HUDEP-2 (cell line): ENCODE data around the gene RALY.

Source experiments
- DNase-seq, 76 experiments: peaks; one replicate each; lab custom pipeline; 2025; ENCODE audit not compliant: unreplicated experiment in 76 of 76; lab: John Stamatoyannopoulos, UW

The RALY gene

GRCh38 chr20:33993576-33994221 is at the start of gene RALY:
TSS of gene RALY (plus strand) at chr20:33993911. CDS start at chr20:34072075, 78,164 bp downstream.
- DNase-seq: peak in 73 of 76 experiments; percentile 44 to 99 (median 93)

GRCh38 chr20:33944914-33945313 is 48.8 kb upstream of the RALY start:
- no peak for DNase-seq

- DNase-seq: no peak
These were observed 48.2 kb upstream of the RALY start for GRCh38 chr20:33945391-33946081.

DNA sequence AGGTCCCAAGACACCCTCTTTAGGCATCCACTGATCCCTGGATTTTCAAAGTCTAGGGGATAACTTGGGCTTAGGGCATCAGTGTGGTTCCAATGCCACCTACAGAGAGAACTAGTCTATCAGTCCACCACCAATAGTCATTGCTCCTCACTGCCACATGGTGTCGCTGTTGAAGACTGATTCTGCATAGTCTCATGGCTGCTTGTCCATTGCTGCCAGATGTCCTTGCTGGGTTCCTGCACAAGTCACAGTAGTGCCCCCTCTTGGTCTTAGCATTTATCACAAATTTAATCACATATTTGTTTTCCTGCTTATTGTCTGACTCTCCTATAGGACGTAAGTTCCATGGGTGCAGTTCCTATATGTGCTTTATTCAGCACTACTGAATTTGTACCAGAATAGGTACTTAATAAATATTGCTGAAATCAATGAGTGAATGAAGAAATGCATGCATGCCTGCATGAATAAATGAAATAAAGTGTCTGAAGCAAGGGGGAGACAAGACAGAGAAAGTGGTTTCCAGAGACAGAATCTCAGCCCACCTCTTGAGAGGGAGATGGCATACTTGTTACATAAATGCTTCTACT is 45.9 kb upstream of the RALY start:
- DNase-seq: peak in 67 of 76 experiments; percentile 2 to 77 (median 39)

GRCh38 chr20:33948480-33948879 is 45.2 kb upstream of the RALY start:
- no peak for DNase-seq

GRCh38 chr20:33951171-33951570 is 42.5 kb upstream of the RALY start:
- no peak for DNase-seq

DNA sequence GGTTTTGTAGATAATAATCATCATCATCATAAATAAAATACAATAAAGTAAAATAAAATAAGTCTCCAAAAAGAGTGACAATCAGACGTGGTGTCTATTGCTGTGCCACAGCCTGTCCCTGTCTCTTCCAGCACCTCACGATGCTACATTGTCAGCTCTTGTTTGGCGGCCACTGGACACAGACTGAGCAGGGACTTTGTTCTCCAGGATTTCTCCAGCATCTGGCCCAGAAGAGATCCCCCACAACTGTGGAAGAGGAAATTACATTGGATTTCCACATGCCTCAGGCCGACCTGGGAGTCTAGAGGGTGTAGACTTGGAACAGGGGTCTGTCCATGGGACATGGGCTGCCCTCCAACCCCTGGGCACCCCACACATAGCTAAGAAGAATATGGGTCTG is 39.2 kb upstream of the RALY start:
- no peak for DNase-seq

GRCh38 chr20:33963751-33964150 is 30.0 kb upstream of the RALY start:
- DNase-seq: no peak

DNA sequence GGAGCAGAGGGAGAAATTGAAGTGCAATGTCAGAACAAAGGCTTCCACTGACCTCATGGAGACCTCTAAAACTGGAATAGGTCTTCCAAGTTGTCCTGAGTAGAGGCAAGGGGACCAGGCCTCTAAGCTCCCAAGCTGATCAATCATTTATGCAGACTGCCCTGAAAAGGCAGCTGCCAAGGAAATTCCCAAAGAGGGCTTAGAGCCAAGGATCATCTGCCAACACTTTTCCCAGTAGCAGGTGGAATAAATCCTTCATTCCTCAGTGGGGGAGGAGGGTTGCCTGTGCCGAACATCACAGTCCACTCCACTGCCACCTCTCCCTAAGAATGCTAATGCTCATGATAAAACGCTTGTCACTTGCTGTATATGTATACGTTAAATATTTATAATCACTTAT is 29.3 kb upstream of the RALY start:
- no peak for DNase-seq

GRCh38 chr20:33967126-33967525 is 26.6 kb upstream of the RALY start:
- no peak for DNase-seq

GRCh38 chr20:33969563-33969962 is 24.1 kb upstream of the RALY start:
- no peak for DNase-seq

- no peak for DNase-seq
These were observed 23.5 kb upstream of the RALY start for GRCh38 chr20:33970229-33970628.

GRCh38 chr20:33971147-33971975 is 22.4 kb upstream of the RALY start:
- DNase-seq: no peak

DNA sequence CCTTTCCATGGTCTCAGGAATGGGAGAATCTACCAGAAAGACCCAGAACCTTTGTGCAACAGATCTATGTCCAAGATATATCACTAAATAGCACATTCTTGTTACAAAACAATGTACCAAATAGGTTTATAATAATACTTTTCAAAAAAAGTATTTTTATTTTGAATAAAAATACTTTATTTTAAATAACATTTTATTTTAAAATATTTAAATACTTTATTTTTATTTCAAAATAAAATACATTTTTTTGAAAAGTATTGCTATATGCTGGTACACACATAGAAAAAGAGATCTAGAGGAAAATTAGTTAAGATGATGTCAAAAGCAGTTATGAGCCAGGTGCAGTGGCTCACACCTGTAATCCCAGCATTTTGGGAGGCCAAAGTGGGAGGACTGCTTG is 16.8 kb upstream of the RALY start:
- no peak for DNase-seq

- DNase-seq: no peak
These were observed 16.2 kb upstream of the RALY start for GRCh38 chr20:33977535-33977934.

GRCh38 chr20:33979094-33979493 is 14.6 kb upstream of the RALY start:
- no peak for DNase-seq

- DNase-seq: no peak
These were observed 12.4 kb upstream of the RALY start for GRCh38 chr20:33981347-33981746.

DNA sequence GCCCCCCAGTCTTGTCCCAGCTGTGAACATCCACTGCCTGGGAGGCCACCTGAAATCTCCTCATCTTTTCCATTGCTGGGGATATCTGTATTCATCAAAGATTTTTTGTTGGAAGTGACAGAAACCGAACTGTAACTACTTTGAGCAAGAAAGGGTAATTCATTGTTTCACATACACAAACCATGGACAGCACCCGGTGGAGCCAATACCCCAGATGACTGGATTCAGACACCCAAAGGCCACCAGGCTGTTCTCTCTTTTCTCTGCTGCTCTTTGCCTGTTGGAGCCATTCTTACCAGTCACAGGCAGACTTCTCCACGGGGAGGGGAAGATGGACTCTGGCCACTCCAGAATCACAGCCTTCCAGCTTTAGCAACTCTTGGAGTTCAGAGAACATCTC is 11.7 kb upstream of the RALY start:
- DNase-seq: no peak

DNA sequence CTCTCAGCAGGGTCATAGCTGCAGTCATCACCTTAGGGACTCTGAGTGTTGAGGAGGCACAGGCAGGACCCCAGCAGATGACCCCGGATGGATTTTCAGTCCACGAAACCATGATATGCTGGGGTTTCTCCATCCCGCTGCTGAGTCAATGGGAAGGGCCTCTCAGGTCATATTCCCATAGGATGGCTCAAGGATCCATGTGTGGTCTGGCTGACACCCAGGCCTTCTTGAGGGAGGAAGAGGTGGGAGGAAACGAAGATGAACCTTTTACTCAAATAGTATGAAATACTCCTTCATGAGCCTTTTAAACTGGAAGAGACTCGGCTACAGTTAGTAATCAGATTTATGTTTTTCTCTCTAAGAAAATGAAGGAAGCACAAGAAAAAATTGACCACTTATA is 10.3 kb upstream of the RALY start:
- no peak for DNase-seq

GRCh38 chr20:33984182-33984719 is 9.5 kb upstream of the RALY start:
- DNase-seq: no peak

- DNase-seq: no peak
These were observed 8.4 kb upstream of the RALY start for GRCh38 chr20:33985280-33985679.
